ENCODE measurements around the gene DARS1. TPM values are rescaled to one million over a fixed set of nuclear protein-coding genes. Genes with fewer than 3 reads are reported as not detected.

The DARS1 gene
- total RNA-seq, 4 donors from 2014 or later = 43.7 to 56.7 (median 50.3) TPM

- Histone ChIP-seq H3K27ac (no peak overlapping the region), H3K9me3 (no peaks in the 10 kb centered on the region), H3K27me3 (no peaks in the 10 kb centered on the region), H3K4me1 (peaks cover 0 to 10% (median 0%) of the 10 kb centered on the region in 4 donors), H3K36me3 (no peaks in the 10 kb centered on the region), H3K4me3 (no peak overlapping the region)
- WGBS, 2 donors = 97 to 98% methylated on average over 5 of the region's 5 CpGs
- DNase-seq (ENCODE audit: low spot score in 2 of 2) = no peak
- TF ChIP-seq CTCF (IDR thresholded peaks at IDR 0.05) (no peak), EP300 (IDR thresholded peaks at IDR 0.05) (no peak), POLR2A (IDR thresholded peaks at IDR 0.05) (no peak)
Measured at GRCh38 chr2:135998879-135999278, 13.5 kb upstream of the DARS1 start.

GRCh38 chr2:135997380-135997779 is 12.0 kb upstream of the DARS1 start:
- peaks cover 0 to 10% (median 0%) of the 10 kb centered on the region in 4 donors for H3K4me1 ChIP-seq
- H3K27me3 ChIP-seq = no peaks in the 10 kb centered on the region
- no peaks in the 10 kb centered on the region for H3K9me3 ChIP-seq
- no peak overlapping the region for H3K27ac ChIP-seq
- TF ChIP-seq CTCF (IDR thresholded peaks at IDR 0.05) (no peak), POLR2A (IDR thresholded peaks at IDR 0.05) (no peak), EP300 (IDR thresholded peaks at IDR 0.05) (no peak)
- no peak overlapping the region for H3K4me3 ChIP-seq
- WGBS, 2 donors = 60 to 69% methylated on average over 5 of the region's 5 CpGs
- H3K36me3 ChIP-seq = no peaks in the 10 kb centered on the region
- DNase-seq (ENCODE audit: low spot score in 2 of 2) = no peak

GRCh38 chr2:135996304-135996703 is 10.9 kb upstream of the DARS1 start:
- DNase-seq (ENCODE audit: low spot score in 2 of 2) = no peak
- peaks cover 0 to 10% (median 0%) of the 10 kb centered on the region in 4 donors for H3K4me1 ChIP-seq
- no peak overlapping the region for H3K27ac ChIP-seq
- H3K36me3 ChIP-seq = no peaks in the 10 kb centered on the region
- no peak overlapping the region for H3K4me3 ChIP-seq
- H3K27me3 ChIP-seq = no peaks in the 10 kb centered on the region
- no peaks in the 10 kb centered on the region for H3K9me3 ChIP-seq
- TF ChIP-seq CTCF (IDR thresholded peaks at IDR 0.05) (no peak), POLR2A (IDR thresholded peaks at IDR 0.05) (no peak)
- 94 to 100% methylated on average over 2 of the region's 2 CpGs for WGBS, 2 donors

- Histone ChIP-seq H3K4me3 (no peak overlapping the region), H3K9me3 (no peaks in the 10 kb centered on the region), H3K27ac (no peak overlapping the region), H3K36me3 (no peaks in the 10 kb centered on the region), H3K4me1 (no peaks in the 10 kb centered on the region), H3K27me3 (no peaks in the 10 kb centered on the region)
- DNase-seq (ENCODE audit: low spot score in 2 of 2) = no peak
- TF ChIP-seq POLR2A (IDR thresholded peaks at IDR 0.05) (no peak), CTCF (IDR thresholded peaks at IDR 0.05) (no peak), EP300 (IDR thresholded peaks at IDR 0.05) (no peak)
- 82 to 86% methylated on average over 3 of the region's 3 CpGs for WGBS, 2 donors
Measured at GRCh38 chr2:135994281-135994680, 8.9 kb upstream of the DARS1 start.

- Histone ChIP-seq H3K27ac (no peak overlapping the region), H3K9me3 (no peaks in the 10 kb centered on the region), H3K27me3 (no peaks in the 10 kb centered on the region), H3K36me3 (no peaks in the 10 kb centered on the region), H3K4me1 (no peaks in the 10 kb centered on the region), H3K4me3 (no peak overlapping the region)
- TF ChIP-seq EP300 (IDR thresholded peaks at IDR 0.05) (no peak), CTCF (IDR thresholded peaks at IDR 0.05) (no peak), POLR2A (IDR thresholded peaks at IDR 0.05) (no peak)
- no peak for DNase-seq (ENCODE audit: low spot score in 2 of 2)
Measured at GRCh38 chr2:135993421-135993820, 8.0 kb upstream of the DARS1 start.

Measured in tibial nerve (tissue), 4 donors.